OCI-LY1 (cell line): ENCODE measurements around the gene MCAT.

Experiments used
- CTCF ChIP-seq: fragments of 200-600 bp; sonication (generic), shearing (Covaris generic); IDR thresholded peaks from 2 replicates; pipeline ENCODE4 v1.5.1; 2017; ENCODE audit warnings: mild to moderate bottlenecking, antibody characterized with exemption, low read length, moderate library complexity, mixed read lengths
- EZH2 ChIP-seq: fragments of 200-600 bp; sonication (generic), shearing (Covaris generic); IDR thresholded peaks from 2 replicates; pipeline ENCODE4 v1.8.0; 2017; ENCODE audit warnings: borderline replicate concordance, mixed run types, mild to moderate bottlenecking, antibody characterized with exemption, low read length, moderate library complexity, mixed read lengths

GRCh38 chr22:43157874-43158546 is 14.8 kb upstream of the MCAT start:
- TF ChIP-seq CTCF (no peak), EZH2 (no peak)
